ENCODE data around the gene MRPL46.
"Not testable (repeated sequence)": the region's sequence is repeated elsewhere in the genome, so short reads cannot be mapped to it uniquely, and the experiment has no call there.

MRPL46 gene

GRCh38 chr15:88438181-88438580, 29.0 kb downstream of the MRPL46 start:
- DNase-seq, result no peak

GRCh38 chr15:88434106-88434505, 33.1 kb downstream of the MRPL46 start:
- not testable (repeated sequence) for DNase-seq

DNA sequence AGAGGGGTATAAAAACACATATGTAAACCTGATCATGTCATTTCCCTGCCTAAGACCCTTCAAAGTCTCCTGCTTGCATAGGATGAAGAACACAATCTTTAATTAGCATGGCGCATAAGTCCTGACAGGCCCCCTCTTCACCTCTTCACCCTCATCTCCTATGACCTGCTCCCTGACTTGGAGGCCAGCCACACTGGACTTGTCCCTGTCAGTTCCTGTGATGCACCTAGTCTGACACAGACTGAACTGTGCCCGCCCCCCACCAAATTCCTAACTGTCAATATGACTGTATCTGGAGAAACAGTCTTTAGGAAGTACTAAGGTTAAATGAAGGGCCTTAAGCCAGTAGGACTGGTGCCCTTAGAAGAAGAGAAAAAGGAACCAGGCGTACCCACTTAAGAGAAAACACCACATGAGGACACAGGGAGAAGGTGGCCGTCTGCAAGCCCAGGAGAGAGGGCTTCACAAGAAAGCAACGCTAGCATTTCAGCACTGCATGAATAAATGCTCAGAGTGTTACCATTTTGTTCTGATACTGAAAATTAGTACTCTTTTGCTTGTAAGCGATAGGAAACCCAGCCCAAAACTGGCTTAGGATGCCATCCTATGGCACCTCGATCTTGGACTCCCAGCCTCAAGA, 34.0 kb downstream of the MRPL46 start:
- no peak for DNase-seq

DNA sequence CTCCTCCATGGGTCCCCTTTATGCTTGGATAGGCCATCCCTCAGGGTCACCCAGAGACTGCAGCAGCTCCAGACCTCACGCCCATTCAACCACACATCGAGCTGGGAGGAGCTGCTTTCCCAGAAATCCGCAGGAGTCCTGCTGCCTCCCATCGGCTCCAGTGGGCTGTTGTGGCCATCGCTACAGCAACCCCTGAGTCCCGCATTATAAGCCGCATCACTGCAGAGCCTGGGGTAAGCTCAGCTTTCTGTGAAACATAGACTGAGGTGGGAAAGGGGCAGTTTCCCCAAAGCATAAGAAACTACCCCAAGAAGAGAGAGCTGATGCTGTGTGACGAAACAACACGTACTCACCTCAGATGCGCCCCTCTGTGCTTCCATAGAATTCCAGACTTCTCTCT, 35.7 kb downstream of the MRPL46 start:
- DNase-seq, result no peak

DNA sequence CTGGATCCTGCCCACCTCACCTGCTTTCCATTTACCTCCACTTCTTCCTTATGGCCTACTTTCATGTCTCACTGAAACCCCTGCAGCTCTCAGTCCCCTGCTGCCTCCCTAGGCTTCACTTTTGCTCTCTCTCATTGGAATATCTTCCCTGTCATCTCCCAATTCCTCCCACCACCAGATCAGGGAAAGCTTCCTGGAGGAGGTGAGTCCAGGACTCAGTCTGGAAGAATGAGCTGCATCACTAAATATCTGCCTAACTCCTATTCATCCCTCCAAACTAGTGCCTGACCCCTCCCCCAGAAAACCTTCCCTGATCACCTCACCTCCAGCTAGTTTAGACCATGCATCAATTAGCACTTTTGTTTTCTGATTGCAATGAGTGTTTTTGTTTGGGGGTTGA, 37.1 kb downstream of the MRPL46 start:
- no peak for DNase-seq

DNA sequence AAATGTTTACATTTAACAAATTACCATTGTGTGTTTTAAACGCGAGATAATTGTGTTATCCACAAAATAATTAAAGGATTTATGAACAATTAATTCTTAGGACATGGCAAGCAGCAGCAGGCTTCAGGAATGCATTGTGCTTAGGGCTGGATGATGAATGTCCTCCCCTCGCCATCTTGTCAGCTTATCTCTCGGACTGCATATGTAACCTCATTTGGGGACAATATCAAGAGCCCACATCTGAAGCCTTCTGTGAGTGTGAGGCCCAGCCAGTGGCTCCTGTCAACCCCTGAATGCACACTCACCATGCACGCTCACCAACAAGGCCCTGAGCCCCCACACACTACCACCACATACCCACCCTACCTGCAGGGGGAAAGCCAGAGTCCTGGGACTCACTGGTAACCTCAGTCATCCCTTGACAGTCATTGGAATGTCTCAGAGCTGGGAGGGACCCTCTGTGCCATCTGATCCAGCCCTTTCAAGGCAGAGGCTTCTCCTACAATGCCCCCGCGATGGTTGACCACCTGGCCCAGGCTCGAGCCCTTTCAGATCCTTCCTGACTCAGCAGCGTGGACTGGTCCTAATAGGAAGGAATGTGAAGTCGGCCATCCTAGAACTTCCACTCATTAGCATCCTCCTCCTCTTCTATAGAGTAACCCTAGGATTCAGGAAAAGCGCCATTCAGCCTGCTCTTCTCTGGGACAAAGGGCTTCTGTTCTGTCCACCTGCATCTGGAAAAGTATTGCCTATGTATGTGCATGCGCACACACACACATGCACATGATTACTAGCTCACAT, 38.2 kb downstream of the MRPL46 start:
- DNase-seq, result no peak

- no peak for DNase-seq
These were observed 39.1 kb downstream of the MRPL46 start for GRCh38 chr15:88428053-88428452.

DNA sequence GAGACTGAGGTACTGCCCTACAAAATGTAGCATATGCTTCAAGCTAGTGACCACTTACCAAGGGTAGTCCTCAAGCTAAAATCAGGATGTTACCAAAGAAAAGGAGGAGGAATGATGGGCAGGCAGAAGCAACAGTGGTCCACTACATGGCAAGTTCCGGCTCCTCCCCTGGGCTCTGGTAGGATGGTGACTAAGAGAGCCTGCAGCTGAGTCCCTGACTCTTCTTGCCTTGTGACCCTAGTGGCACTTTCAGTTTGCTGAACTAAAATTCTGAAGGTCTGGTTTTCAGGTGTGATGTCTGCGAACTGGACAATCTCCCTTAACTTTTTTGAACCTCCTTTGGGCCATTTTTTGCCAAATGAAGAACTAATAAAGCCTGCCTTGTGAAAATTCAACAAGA, 40.9 kb downstream of the MRPL46 start:
- DNase-seq, result no peak

GRCh38 chr15:88423331-88423730, 43.9 kb downstream of the MRPL46 start:
- no peak for DNase-seq

GRCh38 chr15:88419830-88420229, 47.4 kb downstream of the MRPL46 start:
- DNase-seq, result no peak
